GM19035 (cell line): Measurements from ENCODE around the gene CHCHD3.
"Not testable (repeated sequence)": the region's sequence is repeated elsewhere in the genome, so short reads cannot be mapped to it uniquely, and the experiment has no call there.

Experiments
- ATAC-seq: cut with Tn5 transposase; IDR thresholded peaks from one replicate; pipeline ENCODE4 v1.9.1; 2021; ENCODE audit not compliant: unreplicated experiment

CHCHD3 gene

DNA sequence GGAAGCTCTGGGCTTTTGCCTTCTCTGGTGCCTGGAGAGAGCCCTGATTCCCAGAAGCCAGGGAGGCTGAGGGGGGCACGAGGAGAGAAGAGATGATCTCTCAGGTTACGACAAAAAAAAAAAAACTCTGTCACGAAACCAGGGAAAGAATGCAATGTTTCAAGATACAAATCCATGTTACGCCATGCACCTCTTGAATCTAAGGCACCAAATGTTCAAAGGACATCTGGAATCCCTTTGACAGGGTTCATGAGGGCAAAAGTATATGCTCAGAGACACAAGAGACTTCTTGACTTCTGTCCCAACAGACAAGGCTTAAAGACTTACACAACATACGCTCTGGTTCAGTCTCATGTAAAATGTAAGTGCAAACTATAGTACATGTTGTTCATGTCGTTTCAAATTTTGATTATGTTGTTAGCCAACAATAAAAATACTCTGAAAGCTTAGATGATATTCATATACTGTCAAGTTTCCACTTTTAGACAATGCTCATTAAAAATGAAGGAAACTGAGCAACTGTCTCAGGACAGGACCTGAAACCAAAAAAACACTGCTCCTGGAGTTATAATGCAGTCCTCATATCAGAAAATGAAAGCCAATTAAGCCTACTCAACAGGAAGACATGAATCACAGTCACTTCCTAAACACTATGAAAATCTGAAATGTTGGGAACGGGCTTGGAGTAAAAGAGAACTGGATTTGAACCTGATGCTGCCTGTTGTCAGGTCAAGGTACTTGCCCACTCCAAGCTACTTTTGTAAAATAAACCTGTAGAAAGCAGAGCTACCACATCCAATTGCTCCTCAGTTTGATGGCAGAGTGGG lies 72.3 kb downstream of the CHCHD3 start:
- no peak for ATAC-seq

DNA sequence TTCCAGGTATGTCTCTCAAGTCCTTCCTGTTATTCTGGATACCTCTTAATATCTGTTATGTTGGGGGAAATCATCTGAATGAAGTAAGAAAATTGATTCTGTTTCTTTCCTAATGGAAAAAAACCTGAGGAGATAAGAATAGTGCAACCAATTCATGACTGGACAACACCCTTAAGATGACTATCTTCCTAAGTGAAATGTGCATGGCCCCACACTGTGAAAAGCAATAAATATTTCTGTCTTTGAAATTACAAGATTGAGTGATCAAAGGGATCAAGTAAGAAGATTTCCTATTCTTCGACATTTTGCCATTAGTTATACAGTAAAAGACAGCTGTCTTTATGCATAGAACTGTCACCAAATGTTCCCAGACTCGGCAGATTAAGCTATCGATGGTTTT lies 73.9 kb downstream of the CHCHD3 start:
- ATAC-seq: no peak

DNA sequence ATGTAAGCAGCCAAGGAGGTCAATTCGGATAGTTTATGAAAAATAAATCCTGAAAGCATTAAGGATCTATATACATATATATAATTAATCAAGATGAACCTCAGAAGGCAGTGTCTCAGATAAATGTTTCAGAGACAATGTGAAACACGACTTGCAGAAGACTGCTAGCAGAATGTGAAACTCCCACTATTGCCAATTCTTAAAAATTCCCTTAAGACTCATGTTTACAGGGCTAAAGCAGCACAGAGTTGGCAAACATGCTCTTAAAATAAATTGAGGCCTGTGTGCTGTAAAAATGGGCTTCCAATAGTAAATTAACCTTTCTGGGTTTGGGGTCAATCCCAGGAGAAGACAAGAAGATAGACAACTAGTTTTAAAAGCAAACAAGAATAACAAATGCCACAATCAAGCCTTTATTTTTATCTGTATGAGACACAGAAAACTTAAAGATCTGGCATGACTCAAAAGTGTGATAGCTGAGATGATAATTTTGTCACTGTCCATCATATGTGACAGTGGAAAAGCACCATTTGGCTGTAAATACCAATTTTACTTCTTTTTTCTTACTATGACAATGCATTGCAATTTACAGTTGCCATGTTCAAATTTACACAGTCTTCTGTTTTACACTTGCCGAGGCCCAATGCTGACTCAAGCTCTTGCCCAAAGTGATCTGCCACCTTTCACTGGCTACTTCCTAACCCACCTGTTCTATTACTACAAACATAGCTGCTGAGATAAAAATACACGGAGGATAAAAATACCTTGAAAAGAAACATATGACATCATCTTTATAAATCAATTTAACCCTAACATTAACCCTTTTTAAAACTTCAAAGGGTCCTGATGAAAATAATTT lies 78.6 kb downstream of the CHCHD3 start:
- ATAC-seq: no peak

DNA sequence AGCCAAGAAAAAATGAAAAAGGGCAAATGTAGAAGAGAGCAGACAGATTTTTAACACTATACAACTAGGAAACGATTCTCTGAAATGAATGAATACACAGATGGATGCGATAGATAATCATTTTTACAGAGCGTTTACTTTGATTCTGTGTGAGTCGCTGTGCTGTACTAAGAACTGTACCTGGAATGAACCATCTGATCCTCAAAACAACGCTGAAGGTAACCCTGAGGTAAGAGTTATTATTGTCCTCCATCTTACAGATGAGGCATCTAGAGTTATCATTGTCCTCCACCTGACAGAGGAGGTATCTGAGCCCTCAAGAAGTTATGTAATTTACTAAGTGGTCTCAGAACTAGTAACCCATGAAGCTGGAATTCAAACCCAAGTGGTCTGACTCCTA lies 80.2 kb downstream of the CHCHD3 start:
- no peak for ATAC-seq

DNA sequence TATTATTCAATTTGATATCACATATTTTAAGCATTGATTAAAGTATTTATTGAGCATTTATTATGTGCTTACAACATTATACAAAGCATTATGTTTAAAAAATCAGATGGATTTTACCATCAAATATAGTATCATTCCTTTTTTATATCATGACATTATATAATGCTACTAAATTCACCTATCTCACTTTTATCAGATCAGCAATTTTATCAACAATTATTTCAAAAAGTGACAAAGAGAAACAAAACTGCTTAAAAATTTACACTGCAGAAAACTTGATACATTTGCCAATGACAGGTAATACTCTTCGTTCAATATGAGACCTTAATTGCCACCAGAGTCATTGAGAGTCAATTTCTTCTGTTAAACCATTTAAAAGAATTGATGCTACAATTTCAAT lies 82.0 kb downstream of the CHCHD3 start:
- no peak for ATAC-seq

DNA sequence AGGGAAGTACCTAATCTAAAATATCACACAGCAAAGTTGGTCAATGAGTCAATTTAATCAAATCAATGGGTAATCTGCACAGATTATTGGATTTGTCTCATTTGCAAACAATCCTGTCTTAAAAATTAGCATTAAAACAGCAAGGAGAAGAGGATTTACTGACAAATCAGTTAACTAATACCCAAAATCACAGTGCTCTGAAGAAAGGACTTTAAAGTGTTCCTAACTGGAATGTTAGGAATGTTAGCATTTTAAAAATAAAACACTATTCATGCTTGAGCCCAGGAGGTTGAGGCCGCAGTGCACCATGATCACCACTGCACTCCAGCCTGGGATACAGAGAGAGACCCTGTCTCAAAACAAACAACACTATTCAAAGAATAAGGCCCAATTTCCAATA lies 83.1 kb downstream of the CHCHD3 start:
- ATAC-seq: no peak

DNA sequence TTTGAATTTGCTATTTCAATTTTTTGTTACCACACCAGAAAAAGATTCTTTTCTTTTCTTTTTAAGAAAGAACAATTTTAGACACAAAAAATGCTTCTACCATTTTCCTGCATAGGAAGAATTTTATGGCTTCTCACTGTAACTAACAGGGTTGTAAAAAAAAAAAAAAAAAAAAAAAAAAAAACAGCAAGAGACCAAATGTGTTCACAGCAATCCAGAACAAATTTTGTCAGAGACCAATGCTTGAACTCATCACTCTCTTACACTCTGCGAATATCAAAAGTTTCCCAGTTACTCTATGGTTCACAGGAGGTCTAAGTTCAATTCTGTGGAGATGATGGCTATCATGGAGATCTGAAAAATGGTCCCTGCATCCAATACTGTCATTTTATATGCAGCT lies 84.4 kb downstream of the CHCHD3 start:
- ATAC-seq: no peak

DNA sequence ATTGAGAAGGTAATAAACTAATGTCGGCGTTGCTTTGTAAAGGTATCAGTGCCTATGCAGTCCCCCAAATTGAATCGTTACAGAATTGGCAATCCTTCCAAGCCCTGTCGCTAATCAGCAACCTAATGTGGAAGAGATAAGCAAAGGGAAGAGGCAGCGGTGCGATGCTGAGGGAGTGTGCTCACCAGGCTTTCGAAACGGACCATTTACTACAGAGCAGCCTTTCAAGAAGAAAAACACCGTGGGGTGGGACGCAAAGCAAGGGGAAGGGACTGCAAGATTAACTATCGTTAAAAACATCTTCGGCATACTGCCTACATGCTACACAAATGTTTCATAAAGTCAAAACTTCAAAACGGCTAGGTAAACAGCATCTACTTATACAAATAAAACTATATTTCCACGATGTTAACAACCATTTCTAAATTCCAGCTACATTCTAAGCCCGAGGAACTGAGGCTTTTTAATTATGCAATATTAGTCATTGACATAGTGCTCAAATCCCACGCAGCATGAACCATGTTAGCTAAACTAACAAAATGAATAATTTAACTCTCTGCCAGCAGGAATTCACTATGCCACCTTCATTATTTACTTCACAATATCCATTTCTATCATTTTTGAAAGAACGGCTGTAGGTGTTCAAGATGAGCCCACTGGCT lies 85.2 kb downstream of the CHCHD3 start:
- no peak for ATAC-seq

DNA sequence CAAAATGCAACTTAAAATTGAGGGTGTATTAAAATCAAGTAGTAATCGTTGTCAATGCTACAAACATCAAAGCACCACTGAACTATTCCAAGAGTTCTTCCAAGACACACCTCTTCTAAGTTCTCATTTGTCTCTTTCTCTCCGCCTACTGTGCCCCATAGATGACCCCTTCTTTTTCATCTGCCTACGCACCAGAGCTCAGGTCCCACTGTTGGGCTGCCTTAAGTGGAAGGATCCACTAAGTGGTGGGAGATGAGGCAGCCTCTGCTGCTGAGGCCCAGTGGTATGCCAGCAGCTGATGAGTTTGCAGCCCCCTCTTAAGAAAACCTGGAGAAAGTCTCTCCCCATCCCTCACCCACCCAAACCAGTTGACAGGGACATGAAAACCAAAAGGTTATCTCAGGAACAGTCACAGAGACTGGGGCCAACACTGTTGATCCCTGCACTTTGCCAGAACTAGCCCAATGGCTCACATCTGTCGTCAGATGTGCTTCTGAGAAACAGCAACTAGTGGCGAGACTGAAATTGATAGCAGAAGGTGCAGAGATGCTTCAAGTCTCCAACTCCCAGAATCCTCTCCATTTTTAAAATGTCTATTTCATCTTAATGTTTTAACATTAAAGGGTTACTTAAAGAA lies 88.4 kb downstream of the CHCHD3 start:
- ATAC-seq: no peak

DNA sequence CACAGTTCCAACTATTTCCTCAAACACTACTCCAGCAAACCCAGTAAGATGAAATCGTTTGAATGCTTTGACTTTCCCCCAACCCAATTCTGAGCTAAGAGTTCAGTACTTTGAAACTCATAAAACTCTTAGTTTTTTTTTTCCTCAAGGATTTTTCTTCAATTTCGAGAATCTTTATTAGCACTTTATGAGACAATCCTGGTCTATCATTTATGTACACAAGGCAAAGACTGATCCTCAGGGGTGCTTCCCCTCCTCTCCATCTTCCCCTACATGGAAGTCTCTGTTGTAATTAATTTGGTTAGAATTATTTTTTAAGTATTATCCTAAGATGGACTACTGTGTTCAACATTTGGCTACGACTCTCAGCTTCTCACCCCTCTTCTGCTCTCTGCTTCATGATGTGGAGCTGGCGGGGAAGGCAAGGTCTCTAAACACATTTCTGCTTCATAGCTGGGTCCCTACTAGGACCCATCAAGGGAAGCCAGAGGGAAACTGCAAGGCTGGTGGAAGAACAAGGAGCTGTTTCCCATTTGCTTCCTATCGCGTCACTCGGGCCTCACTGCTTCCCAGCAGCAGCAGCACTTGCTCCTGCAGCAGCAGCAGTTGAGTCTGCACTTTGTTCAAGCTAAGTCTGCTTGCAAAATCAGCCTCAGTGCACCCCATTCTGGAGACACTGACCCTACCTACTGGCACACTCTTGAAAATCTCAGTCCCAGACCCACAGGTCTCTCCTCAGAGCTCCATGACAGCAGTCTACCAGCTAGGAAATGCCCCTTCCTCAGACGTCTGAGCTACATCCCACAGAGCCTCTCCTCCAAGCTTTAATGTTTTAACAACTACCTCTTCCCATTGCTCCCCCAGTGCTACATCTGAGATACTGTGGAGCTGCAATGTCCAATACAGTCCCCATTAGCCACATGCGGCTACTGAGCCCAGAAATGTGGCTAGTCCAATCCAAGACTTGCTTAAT lies 90.0 kb downstream of the CHCHD3 start:
- ATAC-seq: no peak

DNA sequence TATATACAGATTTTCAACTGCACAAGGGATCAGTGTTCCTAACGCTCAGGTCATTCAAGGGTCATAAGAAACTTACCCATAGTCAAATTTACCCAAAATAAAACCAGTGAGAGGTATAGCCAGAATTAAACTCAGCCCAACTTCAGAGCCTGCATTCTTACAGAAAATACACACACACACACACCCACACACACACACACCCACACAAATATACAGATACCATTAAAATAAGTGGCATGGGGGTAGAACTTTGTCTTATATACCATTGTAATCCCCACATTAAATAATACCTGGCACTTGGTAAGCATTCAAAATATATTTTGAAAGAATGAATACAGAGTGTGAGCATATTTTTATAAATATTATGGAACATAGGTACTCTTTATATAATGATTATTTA lies 93.8 kb downstream of the CHCHD3 start:
- no peak for ATAC-seq

DNA sequence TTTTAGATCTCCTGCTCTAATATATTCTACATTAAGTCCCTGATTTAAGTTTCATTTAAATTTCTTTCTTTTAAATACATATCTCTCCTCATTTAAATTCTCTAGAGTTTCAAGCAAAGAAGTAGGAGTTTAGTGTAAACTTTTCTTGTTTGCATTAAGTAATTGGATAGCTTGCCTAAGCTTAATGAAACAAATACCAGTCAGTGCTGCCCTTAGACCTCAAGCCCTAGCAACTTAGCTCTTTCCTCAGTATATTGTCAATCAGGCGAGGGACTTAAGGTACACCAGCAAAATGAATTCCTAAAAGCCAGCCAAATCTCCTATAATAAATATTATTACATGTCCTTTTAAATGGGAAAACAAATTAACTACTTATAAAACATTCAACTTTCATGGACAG lies 101.5 kb downstream of the CHCHD3 start:
- no peak for ATAC-seq

DNA sequence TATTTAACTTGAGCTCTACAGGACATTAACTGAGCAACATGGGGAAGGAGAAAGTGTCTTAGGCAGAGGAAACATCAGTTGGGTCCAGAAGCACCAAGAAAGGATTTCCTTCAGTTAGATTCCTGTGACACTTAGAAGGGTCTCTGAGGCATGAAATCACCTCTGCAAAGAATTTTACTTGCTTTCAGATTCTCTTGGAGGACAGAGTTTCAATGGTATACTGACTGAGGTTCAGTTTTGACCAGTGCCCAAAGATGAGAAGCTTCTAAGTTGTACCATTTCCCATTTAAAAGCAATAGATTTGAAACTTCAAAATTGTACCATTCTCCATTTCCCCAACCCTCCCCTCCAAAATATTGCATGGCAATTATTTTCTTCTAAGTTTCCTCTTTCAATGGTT lies 102.4 kb downstream of the CHCHD3 start:
- no peak for ATAC-seq

DNA sequence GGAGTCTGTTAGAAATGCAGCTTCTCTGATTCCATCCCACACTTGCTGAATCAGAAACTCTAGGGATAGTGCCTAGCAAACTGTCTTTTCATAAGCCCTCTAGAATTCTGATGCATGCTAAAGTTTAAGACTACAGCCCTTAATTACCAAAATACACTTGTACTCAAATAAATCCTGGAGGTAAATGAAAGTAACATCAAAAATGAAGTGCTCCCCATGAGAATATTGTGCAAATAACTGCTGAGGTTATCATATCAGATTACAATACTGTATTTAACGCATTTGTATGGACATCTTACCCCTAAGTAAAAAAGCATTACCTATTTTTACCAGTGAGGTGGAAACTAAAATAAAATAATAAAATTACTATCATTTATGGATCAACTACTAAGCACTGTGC lies 104.7 kb downstream of the CHCHD3 start:
- no peak for ATAC-seq

DNA sequence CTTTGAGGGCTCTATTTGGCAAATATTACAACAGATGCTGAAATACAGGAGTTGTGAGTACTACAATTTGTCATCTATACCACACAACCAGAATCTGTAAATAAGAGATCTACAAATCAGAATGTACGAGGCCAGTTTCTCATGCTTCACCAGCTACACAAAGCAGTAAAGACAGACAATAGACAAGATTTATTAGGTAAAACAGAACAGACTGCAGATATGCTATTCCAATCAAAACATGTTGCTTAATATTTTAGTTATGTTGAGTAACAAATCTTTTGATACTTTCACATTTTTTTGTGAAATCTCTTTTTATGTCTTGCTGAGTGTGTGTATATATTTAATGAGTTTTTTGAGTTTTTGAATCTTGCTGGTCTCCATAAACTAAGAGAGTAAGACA lies 109.1 kb downstream of the CHCHD3 start:
- ATAC-seq: no peak

DNA sequence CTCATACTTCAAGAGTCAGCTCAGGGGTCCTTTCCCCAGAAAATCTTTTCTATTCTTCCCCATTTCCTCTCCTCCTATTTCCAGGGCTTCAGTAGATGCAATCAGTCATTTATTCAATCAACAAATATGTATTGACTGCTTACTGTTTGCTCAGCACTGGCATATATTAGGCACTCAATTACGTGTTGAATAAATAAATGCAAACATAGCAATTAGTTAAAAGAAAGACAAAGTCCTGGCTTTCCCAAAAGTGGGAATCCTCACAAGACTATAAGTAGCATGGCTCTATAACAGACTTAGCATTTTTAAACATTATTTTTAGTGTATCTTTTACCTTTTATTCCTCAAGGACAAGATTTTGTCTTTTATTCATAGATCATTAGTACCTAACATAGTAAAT lies 111.6 kb downstream of the CHCHD3 start:
- no peak for ATAC-seq

DNA sequence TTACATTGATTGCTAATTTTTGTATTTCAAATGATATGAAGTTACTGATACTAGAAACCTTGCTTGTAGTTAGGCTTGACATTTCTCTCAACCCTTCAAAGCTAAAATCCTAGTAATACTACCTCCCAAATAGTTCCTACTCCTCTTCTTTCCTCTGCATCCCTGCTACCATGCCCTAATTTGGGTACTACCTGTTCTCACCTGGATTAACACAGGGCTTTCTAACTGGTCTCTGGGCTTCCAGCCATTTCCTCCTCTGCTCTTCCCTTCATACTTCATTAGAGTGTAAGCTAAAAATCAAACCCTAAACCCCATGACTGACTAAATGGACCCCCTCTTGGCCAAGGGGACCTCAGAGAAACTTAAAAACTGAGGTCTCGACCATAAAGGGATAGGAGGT lies 112.4 kb downstream of the CHCHD3 start:
- ATAC-seq: no peak

DNA sequence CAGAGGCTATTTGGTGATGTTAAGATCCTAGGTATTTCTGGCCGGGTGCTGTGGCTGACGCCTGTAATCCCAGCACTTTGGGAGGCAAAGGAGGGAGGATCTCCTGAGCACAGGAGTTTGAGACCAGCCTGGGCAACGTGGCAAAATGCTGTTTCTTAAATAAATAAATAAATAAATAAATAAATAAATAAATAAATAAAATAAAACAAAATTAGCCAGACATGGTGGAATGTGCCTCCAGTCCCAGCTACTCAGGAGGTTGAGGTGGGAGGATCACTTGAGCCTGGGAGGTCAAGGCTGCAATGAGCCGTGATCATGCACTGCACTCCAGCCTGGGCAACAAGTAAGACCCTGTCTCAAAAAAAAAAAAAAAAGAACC lies 114.4 kb downstream of the CHCHD3 start:
- not testable (repeated sequence) for ATAC-seq

DNA sequence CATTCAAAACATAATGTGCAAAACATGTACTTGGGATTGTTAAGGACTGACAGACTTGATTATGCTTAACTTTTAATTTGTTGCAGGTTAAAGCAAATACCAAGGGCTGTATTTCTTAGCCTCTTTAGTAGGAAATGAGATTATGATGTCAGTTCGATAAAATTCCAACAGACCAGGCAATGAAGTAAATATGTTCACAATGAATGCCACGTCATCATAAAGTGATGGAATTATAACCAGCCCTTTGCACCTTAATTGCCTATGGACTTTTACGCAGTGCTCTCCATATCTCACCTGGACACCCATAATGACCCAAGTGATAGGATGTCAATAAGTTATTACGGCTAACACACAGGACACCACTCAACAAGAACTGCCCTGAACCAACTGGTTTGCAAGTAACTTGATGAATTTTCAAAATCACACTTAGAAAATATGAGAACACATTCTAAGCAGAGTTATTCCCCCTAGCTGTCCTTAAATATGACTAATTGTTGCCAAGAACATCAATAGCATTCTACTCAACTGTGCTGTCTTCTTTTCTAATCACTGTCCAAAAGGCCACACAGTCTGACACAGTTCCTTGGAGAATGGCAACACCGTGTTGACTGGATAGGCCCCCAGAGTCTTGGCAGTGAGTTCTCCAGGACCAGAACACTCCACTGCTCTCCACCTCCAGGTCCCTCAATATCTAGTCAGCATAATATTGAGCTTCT lies 115.0 kb downstream of the CHCHD3 start:
- ATAC-seq: no peak

DNA sequence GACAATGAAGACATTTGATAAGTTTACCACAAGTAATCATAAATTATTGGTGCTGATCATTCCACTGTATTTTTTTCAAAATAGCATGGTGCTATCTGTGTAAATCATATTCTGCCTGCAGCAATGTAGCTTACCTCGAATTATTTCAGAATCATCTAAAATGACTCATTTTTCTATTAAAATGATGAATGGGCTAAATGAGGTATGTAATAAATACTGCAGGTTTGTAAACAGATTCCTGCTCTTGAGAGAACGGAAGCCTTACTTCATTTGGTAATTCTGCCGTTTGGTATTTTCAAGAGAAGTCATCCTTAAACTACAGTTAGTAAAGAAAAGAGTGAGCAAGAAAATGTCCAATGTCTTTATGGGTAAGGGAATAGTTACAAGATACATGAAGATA lies 115.9 kb downstream of the CHCHD3 start:
- no peak for ATAC-seq
